GM12878 (cell line): ENCODE results near the gene ITPKB. TPM values are rescaled to one million over a fixed set of nuclear protein-coding genes. Genes with fewer than 3 reads are reported as not detected.

Source experiments
- ATAC-seq: fragments of 200-7000 bp; cut with Tn5 transposase; 3 replicates; pipeline ENCODE4 v1.9.1; 2020; ENCODE audit warnings: mild to moderate bottlenecking, moderate library complexity
- BruUV-seq: library from RNA; stranded (reverse); fragments of 400-500 nt; replicated peaks from 2 replicates; lab custom pipeline; 2021; lab: Mats Ljungman, UMichigan
- CTCF ChIA-PET: fragments of 300-600 bp; sonication (Branson Sonifier 250); formaldehyde crosslinking; extraction: SDS; loops from one replicate; lab custom pipeline; 2021; ENCODE audit warnings: inconsistent platforms; lab: Yijun Ruan, JAX
- POLR2A ChIA-PET: fragments of 350-600 bp; formaldehyde crosslinking; extraction: SDS; loops from one replicate; lab custom pipeline; 2021; ENCODE audit warnings: inconsistent platforms; lab: Charles Lee
- RAD21 ChIA-PET: fragments of 300-600 bp; sonication (Branson Sonifier 250); formaldehyde crosslinking; loops from one replicate; lab custom pipeline; 2023; ENCODE audit warnings: antibody characterized with exemption; ENCODE audit not compliant: unreplicated experiment; lab: Charles Lee
- SMC1A ChIA-PET: fragments of 300-600 bp; sonication (Branson Sonifier 250); formaldehyde crosslinking; loops from one replicate; lab custom pipeline; 2023; ENCODE audit not compliant: unreplicated experiment, uncharacterized antibody; lab: Charles Lee
- DNase-seq: peaks from one replicate; pipeline ENCODE4 v3.0.0-alpha.2; 2011; ENCODE audit warnings: low read depth, low spot score
- FAIRE-seq: peaks from 3 replicates; lab custom pipeline; 2011; peaks lifted over from hg19 to GRCh38; lab: Jason Lieb, UNC
- H2AFZ ChIP-seq: 2 replicates; pipeline ENCODE4 v1.6.0; 2011; ENCODE audit warnings: low read depth, low read length, control low read depth; ENCODE audit not compliant: control insufficient read depth
- H3K27ac ChIP-seq: 2 replicates; pipeline ENCODE4 v1.5.1; 2011; ENCODE audit warnings: control low read depth; ENCODE audit not compliant: control insufficient read depth, insufficient read depth
- H3K27me3 ChIP-seq, 2 experiments: replicated peaks in 1 of 2; 2 replicates each; pipeline versions ENCODE4 v1.6.0 to v1.6.1; 2011; ENCODE audit warnings: low read length in 1 of 2; ENCODE audit not compliant: control insufficient read depth in 2 of 2, insufficient read depth in 2 of 2
- H3K36me3 ChIP-seq, 2 experiments: 2 replicates each; pipeline ENCODE4 v1.5.1; 2011; ENCODE audit warnings: low read length in 1 of 2; ENCODE audit not compliant: control insufficient read depth in 2 of 2, insufficient read depth in 2 of 2
- H3K4me1 ChIP-seq: 2 replicates; pipeline ENCODE4 v1.6.1; 2011; ENCODE audit warnings: mild to moderate bottlenecking, low read length, moderate library complexity, mixed read lengths; ENCODE audit not compliant: control insufficient read depth, insufficient read depth
- H3K4me2 ChIP-seq: 2 replicates; pipeline ENCODE4 v1.6.0; 2011; ENCODE audit warnings: control low read depth; ENCODE audit not compliant: control insufficient read depth, insufficient read depth
- H3K4me3 ChIP-seq: fragments of 200-600 bp; sonication (generic); 2 replicates; pipeline ENCODE4 v1.5.1; 2016
- H3K79me2 ChIP-seq: 2 replicates; pipeline ENCODE4 v1.6.0; 2011; ENCODE audit warnings: low read length; ENCODE audit not compliant: control insufficient read depth, insufficient read depth
- H3K9ac ChIP-seq: 2 replicates; pipeline ENCODE4 v1.8.0; 2011; ENCODE audit warnings: low read length, control low read depth, mixed read lengths; ENCODE audit not compliant: control insufficient read depth, insufficient read depth
- H3K9me3 ChIP-seq: replicated peaks from 3 replicates; pipeline ENCODE4 v1.5.1; 2011; ENCODE audit warnings: mild to moderate bottlenecking, low read length; ENCODE audit not compliant: control insufficient read depth, insufficient read depth
- H4K20me1 ChIP-seq: 2 replicates; pipeline ENCODE4 v1.6.0; 2011; ENCODE audit not compliant: control insufficient read depth, insufficient read depth
- CBX3 ChIP-seq: fragments of 200-600 bp; sonication (generic); IDR thresholded peaks from 2 replicates; pipeline ENCODE4 v1.6.1; 2016; ENCODE audit warnings: low read depth, borderline replicate concordance
- EP300 ChIP-seq, 2 experiments: fragments of 150-350 bp in 1 of 2; IDR thresholded peaks; 2 replicates each; pipeline ENCODE4 v1.6.1; 2011 to 2012; ENCODE audit warnings: low read depth in 2 of 2, low read length in 2 of 2, borderline replicate concordance in 1 of 2, improper control_type of control experiment in 1 of 2, inconsistent platforms in 1 of 2; ENCODE audit not compliant: control insufficient read depth in 1 of 2
- ESRRA ChIP-seq: IDR thresholded peaks from 2 replicates; pipeline ENCODE4 v1.6.1; 2012; ENCODE audit warnings: mild to moderate bottlenecking, low read length, improper control_type of control experiment
- FOS ChIP-seq: IDR thresholded peaks from 3 replicates; pipeline ENCODE4 v1.6.1; 2011; ENCODE audit warnings: borderline replicate concordance; ENCODE audit not compliant: insufficient read length; ENCODE audit errors: extremely low read depth
- HDGF ChIP-seq: fragments of 450-650 bp; IDR thresholded peaks from 2 replicates; pipeline ENCODE4 v1.6.1; 2016; ENCODE audit warnings: antibody characterized with exemption
- KDM1A ChIP-seq: fragments of 200-600 bp; sonication (generic); IDR thresholded peaks from 2 replicates; pipeline ENCODE4 v1.6.1; 2016; ENCODE audit warnings: borderline replicate concordance
- NBN ChIP-seq: fragments of 450-650 bp; IDR thresholded peaks from 2 replicates; pipeline ENCODE4 v1.6.1; 2016
- NRF1 ChIP-seq: conservative IDR thresholded peaks from 2 replicates; pipeline ENCODE4 v1.6.1; 2011; ENCODE audit warnings: mild to moderate bottlenecking, low read depth, low read length, improper control_type of control experiment
- POLR2AphosphoS2 ChIP-seq: IDR thresholded peaks from 2 replicates; pipeline ENCODE4 v1.6.1; 2011; ENCODE audit warnings: low read depth, mild to moderate bottlenecking, low read length, improper control_type of control experiment, moderate library complexity
- PRDM15 ChIP-seq: fragments of 450-650 bp; formaldehyde crosslinking; IDR thresholded peaks from 2 replicates; pipeline ENCODE4 v1.4.0; 2020; ENCODE audit warnings: mild to moderate bottlenecking, moderate library complexity
- RCOR1 ChIP-seq: conservative IDR thresholded peaks from 2 replicates; pipeline ENCODE4 v1.6.1; 2012; ENCODE audit warnings: low read depth, low read length, improper control_type of control experiment
- RELB ChIP-seq: fragments of 450-650 bp; IDR thresholded peaks from 2 replicates; pipeline ENCODE4 v1.6.1; 2017; ENCODE audit warnings: low read depth, mild to moderate bottlenecking, moderate library complexity
- SMAD5 ChIP-seq: IDR thresholded peaks from 2 replicates; pipeline ENCODE4 v1.6.1; 2016; ENCODE audit warnings: antibody characterized with exemption, low read depth
- SMC3 ChIP-seq: IDR thresholded peaks from 2 replicates; pipeline ENCODE4 v1.6.1; 2011; ENCODE audit warnings: low read length, improper control_type of control experiment, borderline replicate concordance
- SPI1 ChIP-seq: IDR thresholded peaks from 2 replicates; pipeline ENCODE4 v1.6.1; 2011; ENCODE audit warnings: low read depth, mild to moderate bottlenecking, low read length, moderate library complexity, borderline replicate concordance; ENCODE audit not compliant: insufficient read depth
- STAT3 ChIP-seq: IDR thresholded peaks from 2 replicates; pipeline ENCODE4 v1.6.1; 2011; ENCODE audit warnings: low read depth, low read length, improper control_type of control experiment
- TCF12 ChIP-seq: IDR thresholded peaks from 2 replicates; pipeline ENCODE4 v1.6.1; 2011; ENCODE audit warnings: low read depth, mild to moderate bottlenecking, low read length
- ZBED1 ChIP-seq: IDR thresholded peaks from 2 replicates; pipeline ENCODE4 v1.6.1; 2016; ENCODE audit warnings: borderline replicate concordance
- ZNF274 ChIP-seq: IDR thresholded peaks from one replicate; pipeline ENCODE4 v1.8.0; 2011; ENCODE audit not compliant: insufficient read length, insufficient read depth
- WGBS: methylation state at CpG from one replicate; pipeline ENCODE4 v1.1.6; 2016; ENCODE audit warnings: low lambda C conversion rate; ENCODE audit not compliant: insufficient replicate concordance, insufficient coverage; ENCODE audit errors: missing lambda C conversion rate; 5-methylcytosine and 5-hydroxymethylcytosine counted together
- in situ Hi-C: fragments of 300-500 bp; cut with MboI; formaldehyde crosslinking; loops from 9 replicates; pipeline ENCODE4 v1.14.3; 2018; ENCODE audit warnings: mixed read lengths
- intact Hi-C: fragments of 100-400 bp; cut with micrococcal nuclease; formaldehyde crosslinking; loops from one replicate; pipeline ENCODE4 v1.14.2; 2022; ENCODE audit not compliant: unreplicated experiment
- polyA plus RNA-seq, 11 experiments: library from polyadenylated mRNA; depleted of rRNA in 4 of 11; unstranded in 6 of 11; stranded (reverse) in 5 of 11; fragments of >200 nt; fragmentation: Nextera tagmentation in 4 of 11; fragmentation: Illumina TruSeq in 1 of 11; extraction: Ambion mirVana in 4 of 11; extraction: Trizol in 1 of 11; gene quantifications; 1 replicate in 1 of 11; 2 replicates in 10 of 11; pipeline versions ENCODE4 v1.2.1 to v1.2.3, GENCODE V29; 2011 to 2016; ENCODE audit warnings: inconsistent platforms in 2 of 11, missing spikeins in 2 of 11, low read depth in 1 of 11
- total RNA-seq, 4 experiments: library from RNA; depleted of rRNA in 3 of 4; stranded (reverse); fragments of >200 nt in 3 of 4; fragmentation: Illumina TruSeq in 1 of 4; extraction: Trizol in 1 of 4; gene quantifications; 2 replicates each; pipeline versions ENCODE4 v1.2.1 to v1.2.3, GENCODE V29; 2013 to 2021
- TF ChIP-seq, protein P1 (sequence below): IDR thresholded peaks from 2 replicates; pipeline ENCODE4 v1.6.1; 2011; ENCODE audit warnings: low read depth, mild to moderate bottlenecking, low read length, moderate library complexity, borderline replicate concordance; ENCODE audit errors: extremely low read depth

ITPKB gene
- total and polyA plus RNA-seq, 10 of the 15 experiments (the other 5 are each of a cell fraction or from before 2014, with no cell fraction given) = 1.3 to 38.7 (median 12.9) TPM

DNA sequence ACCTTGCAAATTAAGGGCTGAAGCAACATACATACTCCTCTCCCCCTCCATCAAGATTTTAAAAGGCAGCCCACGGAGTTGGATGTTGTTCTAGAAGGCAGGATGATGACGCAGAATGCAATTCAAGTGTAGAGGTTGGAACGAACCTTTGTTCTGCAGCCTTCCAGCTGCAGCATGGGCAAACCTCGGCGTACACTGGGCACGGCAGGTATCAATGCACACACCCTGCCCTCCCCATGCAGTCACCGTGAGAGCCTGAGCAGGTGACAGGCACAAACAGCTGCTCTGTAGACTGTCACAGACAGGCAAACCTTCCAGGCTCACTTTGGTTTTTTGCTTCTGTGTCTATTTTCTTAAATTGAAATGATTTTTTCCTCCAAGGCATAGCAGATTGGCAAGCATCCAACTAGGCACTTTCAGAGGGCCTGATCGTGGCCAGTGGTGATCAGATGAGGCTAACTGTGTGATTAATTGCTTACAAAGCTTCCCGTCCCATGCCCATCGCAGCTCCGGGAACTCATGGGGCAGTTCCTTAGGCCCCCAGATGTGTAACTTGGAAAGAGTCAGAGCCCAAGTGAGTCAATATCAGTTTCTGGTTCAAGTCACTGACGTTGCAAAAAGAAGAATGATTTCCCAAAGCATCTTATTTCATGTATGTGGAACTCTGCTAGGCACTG, 82.3 kb downstream of the ITPKB start:
- Histone ChIP-seq H3K4me3 (no peak overlapping the region), H4K20me1 (peaks cover 5% of the 10 kb centered on the region; the same call in 1 of the 2 replicates), H3K9me3 (no peaks in the 10 kb centered on the region), H3K27ac (no peak overlapping the region), H3K4me1 (peaks cover 63% of the 10 kb centered on the region), H3K36me3 (peaks cover 5 to 15% of the 10 kb centered on the region in 2 experiments; a peak in 3 of 4 replicates), H3K27me3 (no peaks in the 10 kb centered on the region), H3K4me2 (no peak overlapping the region), H3K9ac (no peak overlapping the region), H2AFZ (no peak overlapping the region), H3K79me2 (peaks cover 42% of the 10 kb centered on the region)
- DNase-seq (no peak), ATAC-seq (no peak), FAIRE-seq (no peak)
- WGBS = 89% methylated on average over 12 of the region's 12 CpGs
- intact Hi-C loops (no loop called here), in situ Hi-C loops (no loop called here)
- CTCF ChIA-PET = no interaction called here
- RAD21 ChIA-PET = interaction anchor here (1.0 kb wide), 1 partner anchor 46 kb away, joined by 3 read pairs; no protein-coding TSS in a partner anchor
- POLR2A ChIA-PET = no interaction called here
- no TSS peak for BruUV-seq
- TF ChIP-seq NRF1 (no peak), ZNF274 (no peak), ZBED1 (no peak), ESRRA (no peak), KDM1A (no peak), STAT3 (no peak), POLR2AphosphoS2 (no peak), NBN (no peak), HDGF (no peak), RELB (no peak), EP300 (IDR thresholded peaks at IDR 0.05; ENCODE audit: borderline replicate concordance in 1 of 2, control insufficient read depth in 1 of 2, low read depth in 2 of 2, low read length in 2 of 2) (no peak), SMAD5 (no peak), CBX3 (no peak), SPI1 (no peak), SMC3 (no peak), PRDM15 (CRISPR knock-in tag) (no peak), TCF12 (no peak), RCOR1 (no peak), FOS (no peak)
- TF ChIP-seq, protein P1, sequence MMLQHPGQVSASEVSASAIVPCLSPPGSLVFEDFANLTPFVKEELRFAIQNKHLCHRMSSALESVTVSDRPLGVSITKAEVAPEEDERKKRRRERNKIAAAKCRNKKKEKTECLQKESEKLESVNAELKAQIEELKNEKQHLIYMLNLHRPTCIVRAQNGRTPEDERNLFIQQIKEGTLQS = no peak
- SMC1A ChIA-PET = no interaction called here
